C4-2B (cell line): ENCODE measurements around the gene ZNF234.
"Not testable (repeated sequence)": the region's sequence is repeated elsewhere in the genome, so short reads cannot be mapped to it uniquely, and the experiment has no call there.

Experiments used
- H3K27ac ChIP-seq: fragments of 450-650 bp; 2 replicates; pipeline ENCODE4 v1.5.1; 2017
- CTCF ChIP-seq: fragments of 450-650 bp; conservative IDR thresholded peaks from 2 replicates; pipeline ENCODE4 v1.5.1; 2017; ENCODE audit warnings: mild to moderate bottlenecking
- ZFX ChIP-seq: fragments of 450-650 bp; IDR thresholded peaks from 2 replicates; pipeline ENCODE4 v1.6.1; 2017

ZNF234 gene

DNA sequence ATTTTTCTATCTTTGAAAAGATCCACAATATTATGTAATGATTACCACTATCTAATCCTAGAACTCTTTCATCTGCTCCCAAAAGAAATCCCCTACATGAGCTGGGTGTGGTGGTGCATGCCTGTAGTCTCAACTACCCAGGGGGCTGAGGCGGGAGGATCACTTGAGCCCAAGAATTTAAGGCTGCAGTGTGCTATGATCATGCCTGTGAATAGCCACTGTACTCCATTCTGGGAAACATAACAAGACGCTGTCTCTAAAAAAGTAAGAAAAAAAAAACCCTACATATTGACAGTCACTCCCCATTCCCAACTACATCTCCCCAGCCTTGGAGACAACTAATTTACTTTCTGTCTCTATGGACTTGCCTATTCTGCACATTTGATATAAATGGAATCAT, 22.4 kb downstream of the ZNF234 start:
- no peak for TF ChIP-seq ZFX
- no peak for TF ChIP-seq CTCF
- H3K27ac ChIP-seq, result no peak overlapping the region

DNA sequence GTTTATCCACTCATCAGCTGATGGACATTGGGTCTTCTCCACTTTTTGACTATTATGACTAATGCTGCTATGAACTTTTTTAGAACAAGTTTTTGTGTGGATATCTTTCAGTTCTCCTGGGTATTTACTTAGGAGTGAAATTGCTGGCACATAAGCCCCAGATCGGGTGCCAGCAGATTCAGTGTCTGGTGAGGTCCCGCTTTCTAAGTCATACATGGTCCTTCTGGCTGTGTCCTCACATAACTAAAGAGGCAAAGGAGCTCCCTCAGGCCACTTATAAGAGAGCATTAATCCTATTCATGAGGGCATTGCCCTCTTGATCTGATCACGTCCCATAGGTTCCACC, 22.9 kb downstream of the ZNF234 start:
- peak overlapping the region; percentile 71; the same call in 1 of the 2 replicates for H3K27ac ChIP-seq
- TF ChIP-seq CTCF (no peak), ZFX (no peak)

GRCh38 chr19:44164673-44165512, 23.5 kb downstream of the ZNF234 start, which contains the start of gene ZNF226:
Gene ZNF226, plus strand, starts transcription at chr19:44165100. Its CDS starts 4,981 bp downstream, at chr19:44170081.
- peak within 1 kb of the TSS; percentile 71 for H3K27ac ChIP-seq
- TF ChIP-seq CTCF (no peak), ZFX (no peak)

DNA sequence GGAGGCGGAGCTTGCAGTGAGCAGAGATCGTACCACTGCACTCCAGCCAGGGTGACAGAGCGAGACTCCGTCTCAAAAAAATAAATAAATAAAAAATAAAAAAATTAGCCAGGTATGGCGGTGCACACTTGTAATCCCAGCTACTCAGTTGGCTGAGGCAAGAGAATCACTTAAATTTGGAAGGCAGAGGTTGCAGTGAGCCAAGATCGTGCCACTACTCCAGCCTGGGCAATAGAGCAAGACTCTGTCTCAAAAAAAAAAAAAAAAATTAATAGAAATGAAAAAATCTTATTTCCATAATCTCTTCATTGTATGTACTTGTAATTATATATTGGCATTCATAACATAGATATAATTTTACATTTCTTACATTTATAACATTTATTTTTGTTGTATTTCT, 29.3 kb downstream of the ZNF234 start:
- H3K27ac ChIP-seq, result not testable (repeated sequence)

GRCh38 chr19:44176590-44176989, 35.2 kb downstream of the ZNF234 start:
- TF ChIP-seq CTCF (no peak), ZFX (no peak)
- H3K27ac ChIP-seq, result no peak overlapping the region

DNA sequence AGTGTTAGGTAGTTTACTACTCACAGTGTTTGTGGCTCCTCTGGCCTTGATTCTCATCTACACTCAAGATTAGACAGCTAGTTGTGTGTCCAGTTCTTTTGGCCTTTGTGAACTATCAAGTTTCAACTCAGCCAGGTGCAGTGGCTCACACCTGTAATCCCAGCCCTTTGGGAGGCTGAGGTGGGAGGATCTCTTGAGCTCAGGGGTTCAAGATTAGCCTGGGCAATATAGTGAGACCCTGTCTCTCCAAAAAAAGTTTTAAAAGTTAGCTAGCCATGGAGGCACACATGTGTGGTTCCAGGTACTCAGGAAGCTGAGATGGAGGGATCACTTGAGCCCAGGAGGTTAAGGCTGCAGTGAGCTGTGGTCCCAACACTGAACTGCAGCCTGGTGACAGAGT, 39.6 kb downstream of the ZNF234 start:
- TF ChIP-seq CTCF (no peak), ZFX (no peak)
- H3K27ac ChIP-seq, result no peak overlapping the region

DNA sequence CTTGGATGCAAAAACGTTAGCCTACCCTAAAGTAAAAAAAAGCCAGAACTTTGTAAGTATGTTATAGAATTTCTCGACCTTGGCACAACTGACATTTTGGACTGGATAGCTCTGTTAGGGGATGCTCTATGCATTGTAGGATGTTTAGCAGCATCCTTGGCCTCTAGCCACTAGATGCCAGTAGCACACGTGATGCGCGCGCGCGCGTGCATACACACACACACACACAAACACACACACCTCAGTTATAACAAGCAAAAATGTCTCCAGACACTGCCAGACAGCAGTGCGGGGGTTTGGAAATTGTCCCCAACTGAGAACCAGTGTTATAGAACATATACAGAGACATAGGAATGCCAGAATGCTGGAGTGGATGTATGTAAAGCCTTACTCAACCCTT, 40.8 kb downstream of the ZNF234 start:
- H3K27ac ChIP-seq, result no peak overlapping the region
- TF ChIP-seq ZFX, result no peak
- TF ChIP-seq CTCF, result no peak

DNA sequence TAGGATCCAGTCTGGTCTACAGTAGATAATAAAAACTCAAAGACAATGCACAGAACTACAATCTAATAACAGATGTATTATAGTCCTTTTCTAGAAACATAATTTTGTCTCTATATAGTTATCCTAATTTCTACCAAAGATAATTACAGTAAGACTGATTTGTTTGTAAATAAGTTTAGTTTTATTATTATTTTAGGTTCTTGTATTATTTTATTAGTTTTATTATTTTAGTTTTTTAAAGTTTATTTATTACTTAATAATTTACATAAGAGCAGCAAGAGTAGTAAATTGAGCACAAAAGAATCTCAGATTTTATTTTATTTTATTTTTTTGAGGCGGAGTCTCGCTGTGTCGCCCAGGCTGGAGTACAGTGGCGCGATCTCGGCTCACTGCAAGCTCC, 48.7 kb downstream of the ZNF234 start:
- no peak for TF ChIP-seq ZFX
- TF ChIP-seq CTCF, result no peak
- no peak overlapping the region for H3K27ac ChIP-seq
